Dermis microvascular lymphatic vessel endothelial cell (primary cell): Measurements from ENCODE around the gene WNK2. TPM values are rescaled to one million over a fixed set of nuclear protein-coding genes. Genes with fewer than 3 reads are reported as not detected.

Experiments
- DNase-seq, 2 donors: peaks; one replicate each; pipeline versions ENCODE4 v3.0.0 to v3.0.0-alpha.2; 2010; ENCODE audit warnings: low read depth in 2 of 2
- total RNA-seq: library from RNA; depleted of rRNA; stranded (reverse); fragments of >200 nt; gene quantifications from 2 replicates; pipeline ENCODE4 v1.2.1, GENCODE V29; 2014

The WNK2 gene
- total RNA-seq, 1 donor from 2014 or later, result under 0.01 TPM

DNA sequence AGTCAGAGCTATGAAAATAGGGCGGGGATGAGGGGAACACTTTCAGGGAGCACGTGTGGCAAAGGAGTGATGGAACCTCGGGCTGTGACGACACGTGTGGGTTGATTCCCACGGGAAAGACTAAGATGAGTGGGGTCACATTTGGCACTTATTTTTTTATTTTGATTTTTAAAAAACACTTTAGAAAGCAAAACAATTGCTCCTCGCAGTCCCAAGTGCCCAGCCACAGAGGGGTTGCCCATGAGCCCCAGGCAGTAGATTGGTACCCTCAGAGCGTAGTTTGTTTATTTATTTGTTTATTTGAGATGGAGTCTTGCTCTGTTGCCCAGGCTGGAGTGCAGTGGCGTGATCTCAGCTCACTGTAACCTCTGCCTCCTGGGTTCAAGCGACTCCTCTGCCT lies 69.7 kb downstream of the WNK2 start:
- no peak for DNase-seq

DNA sequence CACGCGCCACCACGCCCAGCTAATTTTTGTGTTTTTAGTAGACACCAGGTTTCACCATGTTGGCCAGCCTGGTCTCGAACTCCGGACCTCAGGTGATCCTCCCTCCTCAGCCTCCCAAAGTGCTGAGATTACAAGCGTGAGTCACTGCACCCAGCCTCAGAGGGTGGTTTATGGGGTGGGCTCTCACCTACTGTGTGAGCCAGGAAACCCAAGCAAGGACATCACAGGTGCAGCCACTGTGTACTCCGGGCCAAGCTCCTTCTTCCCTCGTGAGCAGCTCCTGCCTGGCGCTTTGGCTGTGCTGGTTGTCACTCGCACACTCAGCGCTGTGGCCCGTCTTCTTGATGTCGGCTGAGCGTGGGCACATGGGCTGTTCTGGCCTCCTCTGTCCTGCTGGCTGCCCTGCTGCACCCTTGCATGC lies 70.1 kb downstream of the WNK2 start:
- no peak for DNase-seq

GRCh38 chr9:93254806-93255493 lies 71.0 kb downstream of the WNK2 start:
- no peak for DNase-seq

- DNase-seq, result no peak
These were observed 71.5 kb downstream of the WNK2 start for GRCh38 chr9:93255494-93255867.

DNA sequence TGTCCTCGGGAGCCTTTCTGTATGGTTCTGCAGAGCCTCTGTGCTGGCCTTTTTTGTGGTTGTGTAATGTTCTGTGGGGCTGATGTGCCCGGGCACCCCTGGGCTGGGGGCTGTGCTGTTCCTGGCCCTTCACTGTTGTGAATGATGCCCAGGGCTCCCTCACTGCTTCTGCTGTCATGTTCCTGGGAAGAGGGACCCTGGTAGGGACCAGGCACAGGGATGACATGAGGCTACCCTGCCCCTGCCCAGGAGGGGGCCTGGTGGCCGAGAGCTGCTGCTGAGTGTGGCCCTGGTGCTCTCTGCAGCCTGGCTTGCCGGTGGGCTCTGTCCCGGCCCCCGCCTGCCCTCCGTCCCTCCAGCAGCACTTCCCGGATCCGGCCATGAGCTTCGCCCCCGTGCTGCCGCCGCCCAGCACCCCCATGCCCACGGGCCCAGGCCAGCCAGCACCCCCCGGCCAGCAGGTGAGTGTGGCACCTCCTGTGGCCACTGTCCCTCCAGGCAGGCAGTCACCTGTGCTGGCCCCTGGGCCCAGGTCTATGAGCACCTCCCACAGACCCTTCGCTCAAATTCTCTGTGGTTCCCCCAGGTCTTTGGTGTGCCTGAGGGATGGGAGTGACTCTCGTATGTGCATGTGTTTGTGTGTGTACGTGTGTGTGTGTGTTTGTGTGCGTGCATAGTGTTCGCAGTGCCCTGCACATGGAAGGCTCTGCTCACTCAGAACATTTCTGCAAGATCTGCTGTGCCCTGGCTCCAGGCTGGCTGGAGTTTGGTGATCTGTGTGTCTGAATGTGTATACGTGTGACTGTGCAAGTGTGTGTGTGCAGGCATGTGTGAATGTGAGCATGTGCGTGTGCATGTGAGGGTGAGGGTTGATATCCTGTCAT lies 72.3 kb downstream of the WNK2 start:
- no peak for DNase-seq

DNA sequence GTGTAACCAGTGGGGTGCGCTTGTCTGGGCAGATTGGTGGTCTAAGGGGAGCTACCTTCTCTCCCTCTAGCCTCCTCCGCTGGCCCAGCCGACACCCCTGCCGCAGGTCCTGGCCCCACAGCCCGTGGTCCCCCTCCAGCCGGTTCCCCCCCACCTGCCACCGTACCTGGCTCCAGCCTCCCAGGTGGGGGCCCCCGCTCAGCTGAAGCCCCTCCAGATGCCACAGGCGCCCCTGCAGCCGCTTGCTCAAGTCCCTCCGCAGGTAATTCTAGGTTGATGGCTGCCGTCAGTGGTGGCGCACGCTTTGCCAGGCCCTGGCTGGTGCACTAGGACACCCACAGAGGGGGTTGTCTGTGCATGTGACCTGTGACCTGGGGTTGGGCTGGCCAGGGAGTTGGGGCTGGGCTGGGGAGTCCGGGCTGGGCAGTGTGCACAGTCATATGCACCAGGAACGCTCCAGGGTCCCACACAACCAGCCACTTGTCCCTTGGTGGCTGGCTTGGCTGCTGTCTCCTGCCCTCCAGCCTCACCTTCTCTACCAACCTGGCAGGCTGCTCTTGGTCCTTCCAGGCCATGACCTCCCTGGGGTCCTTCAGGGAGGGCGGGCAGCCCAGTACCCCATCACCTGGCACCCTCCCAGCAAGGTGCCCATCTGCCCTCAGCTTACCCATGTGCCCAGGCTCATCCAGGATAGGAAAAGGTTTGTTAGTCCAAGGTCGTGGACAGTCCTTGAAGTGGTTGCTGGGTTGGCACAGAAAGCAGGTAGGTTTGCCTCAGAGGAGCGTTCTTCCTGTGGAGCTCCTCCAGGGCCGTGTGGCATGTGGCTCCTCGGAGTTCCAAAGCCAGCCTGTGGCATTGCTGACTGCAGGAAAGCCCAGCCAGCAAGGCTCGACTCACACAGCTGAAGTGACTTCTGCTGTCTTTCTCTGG lies 73.2 kb downstream of the WNK2 start:
- DNase-seq, result no peak

DNA sequence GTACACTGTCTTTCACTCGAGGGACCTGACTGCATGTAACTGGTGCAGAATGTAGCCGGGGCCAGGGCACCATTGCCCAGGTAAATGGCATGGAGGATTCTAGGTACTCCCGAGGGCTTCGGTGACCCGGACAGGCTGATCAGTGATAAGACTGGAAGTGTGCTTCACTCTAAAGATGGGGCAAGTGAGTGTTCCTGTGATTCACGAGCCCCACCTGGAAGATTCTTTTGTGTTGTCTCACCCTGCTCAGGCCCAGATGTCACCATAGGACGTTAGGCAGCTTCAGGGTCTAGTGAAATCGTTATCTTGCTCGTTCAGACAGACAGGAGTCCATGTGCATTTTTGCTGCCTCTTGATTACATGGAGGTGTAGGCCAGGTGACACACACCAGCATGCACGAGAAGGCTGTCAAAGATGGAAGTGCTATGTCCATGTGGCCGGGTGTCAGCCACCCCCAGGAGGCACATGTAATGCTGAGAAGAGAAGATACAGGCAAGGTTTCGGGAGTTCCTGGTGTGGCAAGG lies 73.9 kb downstream of the WNK2 start:
- no peak for DNase-seq

GRCh38 chr9:93258419-93258817 lies 74.5 kb downstream of the WNK2 start:
- no peak for DNase-seq

- no peak for DNase-seq
These were observed 75.0 kb downstream of the WNK2 start for GRCh38 chr9:93258818-93259489.

- no peak for DNase-seq
These were observed 75.7 kb downstream of the WNK2 start for GRCh38 chr9:93259490-93260262.

GRCh38 chr9:93260263-93261066 lies 76.5 kb downstream of the WNK2 start:
- no peak for DNase-seq

- no peak for DNase-seq
These were observed 77.3 kb downstream of the WNK2 start for GRCh38 chr9:93261281-93261680.

GRCh38 chr9:93261735-93262523 lies 78.0 kb downstream of the WNK2 start:
- no peak for DNase-seq

DNA sequence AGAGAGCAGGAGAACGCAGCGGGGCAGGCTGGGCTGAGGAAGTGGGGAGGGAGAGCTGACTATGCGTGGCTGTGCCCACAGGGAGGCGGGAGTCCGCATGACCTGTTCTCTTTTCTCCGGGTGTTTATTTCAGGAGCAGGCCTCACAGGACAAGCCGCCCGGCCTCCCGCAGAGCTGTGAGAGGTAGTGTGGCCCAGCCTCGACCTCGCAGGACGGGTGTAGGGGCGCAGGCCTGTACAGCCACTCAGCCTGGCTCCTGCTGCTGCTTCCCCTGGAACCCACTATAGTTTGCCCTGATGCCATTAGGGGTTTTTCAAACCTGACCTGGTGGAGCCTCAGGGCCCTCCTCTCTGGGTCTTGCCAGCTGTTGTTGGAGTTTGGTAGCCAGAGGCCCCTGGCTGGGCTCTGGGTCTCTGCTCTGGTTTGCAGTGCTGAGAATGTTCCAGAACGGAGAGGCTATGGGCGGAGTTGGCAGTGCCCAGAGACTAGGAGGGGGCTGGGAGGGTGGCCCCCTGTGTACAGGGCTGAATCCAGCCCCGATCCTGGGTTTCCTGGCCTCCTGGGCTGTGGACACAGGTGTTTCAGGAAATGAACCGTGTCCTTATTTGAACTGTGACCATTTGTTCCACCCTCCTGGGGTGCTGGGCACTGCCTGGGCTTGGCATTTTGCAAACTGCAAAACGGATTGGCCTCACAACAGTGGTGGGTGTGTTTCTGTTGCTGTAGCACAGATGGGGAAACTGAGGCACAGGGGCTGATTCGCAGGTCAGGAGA lies 78.8 kb downstream of the WNK2 start:
- DNase-seq, result no peak

DNA sequence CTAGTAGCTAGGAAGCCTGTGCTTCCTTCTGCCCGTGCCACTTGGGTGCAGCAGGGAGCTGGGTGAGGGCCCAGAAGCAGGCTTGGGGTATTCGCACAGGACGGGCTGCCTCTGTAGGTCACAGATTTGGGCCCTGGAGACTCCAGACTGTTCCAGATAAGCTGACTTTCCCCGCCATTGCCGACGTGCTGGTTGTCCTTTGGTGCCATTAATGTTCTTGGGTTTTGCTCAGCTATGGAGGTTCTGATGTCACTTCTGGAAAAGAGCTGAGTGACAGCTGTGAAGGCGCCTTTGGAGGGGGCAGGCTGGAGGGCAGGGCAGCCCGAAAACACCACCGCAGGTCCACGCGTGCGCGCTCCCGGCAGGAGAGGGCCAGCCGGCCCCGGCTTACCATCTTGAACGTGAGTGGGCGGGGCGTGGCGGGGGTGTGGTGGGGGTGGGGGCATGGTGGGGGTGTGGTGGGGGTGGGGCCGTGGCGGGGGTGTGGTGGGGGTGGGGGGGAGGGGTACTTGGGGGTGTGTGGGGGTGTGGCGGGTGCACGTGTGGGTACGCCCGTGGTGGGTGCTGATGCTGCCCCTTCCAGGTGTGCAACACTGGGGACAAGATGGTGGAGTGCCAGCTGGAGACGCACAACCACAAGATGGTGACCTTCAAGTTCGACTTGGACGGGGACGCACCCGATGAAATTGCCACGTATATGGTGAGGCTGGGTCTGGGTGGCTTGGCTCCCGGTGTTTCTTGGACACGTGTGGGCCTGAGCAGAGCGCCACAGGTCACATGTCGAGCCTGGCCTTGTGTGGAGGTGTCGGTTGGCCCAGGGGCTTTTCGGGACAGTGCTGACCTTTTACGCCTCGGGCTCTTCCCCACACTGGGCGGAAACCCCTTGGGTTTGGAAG lies 79.6 kb downstream of the WNK2 start:
- DNase-seq, result no peak

DNA sequence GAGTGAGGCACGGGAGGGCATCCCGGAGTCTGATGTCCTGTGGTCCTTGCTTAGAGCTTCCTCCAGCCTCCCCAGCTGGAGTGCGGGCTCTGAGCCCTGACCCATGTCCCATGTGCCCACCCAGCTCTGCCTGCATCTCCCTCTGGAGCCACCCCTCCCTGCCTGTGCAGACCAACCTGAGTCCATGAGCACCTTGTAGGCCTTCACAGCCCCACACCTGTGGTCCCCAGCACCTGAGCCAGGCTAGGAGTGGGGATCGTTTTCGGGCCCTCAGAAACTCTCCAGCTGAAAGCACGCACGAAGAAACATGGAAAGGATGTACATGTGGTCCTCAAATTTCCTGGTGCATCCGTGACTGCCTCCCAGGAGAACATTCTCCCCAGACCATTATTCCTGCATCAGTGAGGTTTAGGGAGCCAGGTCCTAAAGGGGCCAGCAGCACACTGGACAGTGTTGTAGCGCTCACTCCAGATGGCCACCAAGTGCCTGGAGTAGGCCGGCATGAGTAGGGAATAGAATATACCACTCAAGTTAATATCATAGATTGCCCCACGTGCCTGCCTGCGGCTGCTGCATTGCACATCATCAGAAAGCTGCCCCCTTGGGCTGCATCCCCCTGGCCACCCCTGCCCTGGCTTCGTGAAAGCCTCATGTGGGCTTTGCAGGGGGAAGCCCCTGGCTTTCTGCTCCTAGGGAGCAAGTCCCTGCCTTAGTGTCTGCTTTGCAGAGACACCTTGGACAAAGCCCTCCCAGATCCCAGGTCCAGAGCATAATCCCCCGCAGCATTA lies 80.6 kb downstream of the WNK2 start:
- DNase-seq, result no peak
